Renal pelvis (tissue), 3 donors: ENCODE data around the gene ZPR1. TPM values are rescaled to one million over a fixed set of nuclear protein-coding genes. Genes with fewer than 3 reads are reported as not detected.

Experiments used
- polyA plus RNA-seq, 3 donors: library from polyadenylated mRNA; unstranded; fragments of 120-200 nt; gene quantifications; one replicate each; pipeline ENCODE4 v1.2.1, GENCODE V29; 2013; ENCODE audit not compliant: insufficient read length in 3 of 3

The ZPR1 gene
- polyA plus RNA-seq, 3 donors: 50.6 to 58.3 (median 58.1) TPM

Other genes starting within 250 kb of the ZPR1 start
- gene BUD13, start 15.0 kb downstream of the ZPR1 start, polyA plus RNA-seq: 10 to 100 TPM; 35.7 to 38.5 (median 36.7) TPM
- gene APOA5, start 3.9 kb upstream of the ZPR1 start, polyA plus RNA-seq: not detected
- under 1 TPM in 1 of 3 donors, not detected in 2; 0.06 TPM for gene APOA4, start 35.3 kb upstream of the ZPR1 start, polyA plus RNA-seq
- gene APOC3, start 41.9 kb upstream of the ZPR1 start, polyA plus RNA-seq: 10 to 100 TPM in 1 of 3 donors, 1 to 10 TPM in 2; 2.8 to 14.7 (median 6.1) TPM
- 100 to 1,000 TPM in 2 of 3 donors, 10 to 100 TPM in 1; 76.0 to 179 (median 121) TPM for gene APOA1, start 49.6 kb upstream of the ZPR1 start, polyA plus RNA-seq